ENCODE data around the gene CNMD.

- no peak for TF ChIP-seq CTCF (IDR thresholded peaks at IDR 0.05; ENCODE audit: borderline replicate concordance, extremely low read depth, low read length, poor library complexity, severe bottlenecking)
- TF ChIP-seq EZH2 (IDR thresholded peaks at IDR 0.05; ENCODE audit: borderline replicate concordance, low read depth, low read length, severe bottlenecking): no peak
Measured at GRCh38 chr13:52780092-52780491, 40.5 kb upstream of the CNMD start.

Data from DND-41 (cell line).